Measurements from ENCODE around the gene YBX2. TPM values are rescaled to one million over a fixed set of nuclear protein-coding genes. Genes with fewer than 3 reads are reported as not detected.
A peak's percentile ranks its signal among the peaks of the same experiment; 100 is the strongest.

Gene YBX2
- total RNA-seq, 1 donor from 2014 or later = 0.57 TPM

DNA sequence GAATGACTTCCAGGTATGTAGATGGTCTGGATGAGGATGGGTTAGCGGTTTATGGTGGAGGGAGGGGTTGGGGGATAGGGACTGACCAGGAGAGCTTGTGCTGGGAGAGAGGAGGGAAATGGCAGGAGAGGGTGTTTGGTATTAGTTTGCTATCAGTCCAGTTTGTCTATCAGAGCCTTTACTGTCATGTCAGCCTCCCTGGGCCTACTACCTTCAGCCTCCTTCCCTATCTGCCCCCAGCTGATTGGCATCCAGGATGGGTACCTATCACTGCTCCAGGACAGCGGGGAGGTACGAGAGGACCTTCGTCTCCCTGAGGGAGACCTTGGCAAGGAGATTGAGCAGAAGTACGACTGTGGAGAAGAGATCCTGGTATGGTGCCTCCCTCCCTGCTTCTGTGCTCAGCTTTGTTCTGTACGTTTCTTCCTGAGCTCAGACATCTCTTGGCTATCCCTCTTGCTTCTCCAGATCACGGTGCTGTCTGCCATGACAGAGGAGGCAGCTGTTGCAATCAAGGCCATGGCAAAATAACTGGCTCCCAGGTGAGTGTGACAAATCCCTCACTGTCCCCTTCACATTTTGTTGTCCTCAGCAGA lies 16.8 kb upstream of the YBX2 start:
- Mint-ChIP-seq H3K27me3 (ENCODE audit: low read depth) (no peaks in the 10 kb centered on the region), H3K4me1 (ENCODE audit: low read depth) (peaks cover 55% of the 10 kb centered on the region), H3K27ac (ENCODE audit: unreplicated experiment) (no peak overlapping the region), H3K9me3 (ENCODE audit: low read depth) (no peaks in the 10 kb centered on the region), H3K36me3 (ENCODE audit: low read depth) (peaks cover 37% of the 10 kb centered on the region), H3K4me3 (ENCODE audit: unreplicated experiment) (no peak overlapping the region)
- TF ChIP-seq CTCF (IDR thresholded peaks at IDR 0.05) = no peak
- DNase-seq (ENCODE audit: low spot score) = no peak

GRCh38 chr17:7309628-7310027 lies 15.2 kb upstream of the YBX2 start:
- no peaks in the 10 kb centered on the region for H3K9me3 Mint-ChIP-seq (ENCODE audit: low read depth)
- no peak for DNase-seq (ENCODE audit: low spot score)
- no peaks in the 10 kb centered on the region for H3K27me3 Mint-ChIP-seq (ENCODE audit: low read depth)
- no peak for TF ChIP-seq CTCF (IDR thresholded peaks at IDR 0.05)
- H3K4me1 Mint-ChIP-seq (ENCODE audit: low read depth) = peaks cover 51% of the 10 kb centered on the region
- H3K4me3 Mint-ChIP-seq (ENCODE audit: unreplicated experiment) = peak overlapping the region; percentile 85
- peak overlapping the region; percentile 92 for H3K27ac Mint-ChIP-seq (ENCODE audit: unreplicated experiment)
- peaks cover 37% of the 10 kb centered on the region for H3K36me3 Mint-ChIP-seq (ENCODE audit: low read depth)

GRCh38 chr17:7308625-7309433 lies 14.4 kb upstream of the YBX2 start:
- no peak for DNase-seq (ENCODE audit: low spot score)
- peaks cover 35% of the 10 kb centered on the region for H3K36me3 Mint-ChIP-seq (ENCODE audit: low read depth)
- no peak for TF ChIP-seq CTCF (IDR thresholded peaks at IDR 0.05)
- H3K4me3 Mint-ChIP-seq (ENCODE audit: unreplicated experiment) = peak overlapping the region; percentile 85
- H3K27ac Mint-ChIP-seq (ENCODE audit: unreplicated experiment) = peak overlapping the region; percentile 92
- H3K27me3 Mint-ChIP-seq (ENCODE audit: low read depth) = no peaks in the 10 kb centered on the region
- H3K9me3 Mint-ChIP-seq (ENCODE audit: low read depth) = no peaks in the 10 kb centered on the region
- peaks cover 43% of the 10 kb centered on the region for H3K4me1 Mint-ChIP-seq (ENCODE audit: low read depth)

DNA sequence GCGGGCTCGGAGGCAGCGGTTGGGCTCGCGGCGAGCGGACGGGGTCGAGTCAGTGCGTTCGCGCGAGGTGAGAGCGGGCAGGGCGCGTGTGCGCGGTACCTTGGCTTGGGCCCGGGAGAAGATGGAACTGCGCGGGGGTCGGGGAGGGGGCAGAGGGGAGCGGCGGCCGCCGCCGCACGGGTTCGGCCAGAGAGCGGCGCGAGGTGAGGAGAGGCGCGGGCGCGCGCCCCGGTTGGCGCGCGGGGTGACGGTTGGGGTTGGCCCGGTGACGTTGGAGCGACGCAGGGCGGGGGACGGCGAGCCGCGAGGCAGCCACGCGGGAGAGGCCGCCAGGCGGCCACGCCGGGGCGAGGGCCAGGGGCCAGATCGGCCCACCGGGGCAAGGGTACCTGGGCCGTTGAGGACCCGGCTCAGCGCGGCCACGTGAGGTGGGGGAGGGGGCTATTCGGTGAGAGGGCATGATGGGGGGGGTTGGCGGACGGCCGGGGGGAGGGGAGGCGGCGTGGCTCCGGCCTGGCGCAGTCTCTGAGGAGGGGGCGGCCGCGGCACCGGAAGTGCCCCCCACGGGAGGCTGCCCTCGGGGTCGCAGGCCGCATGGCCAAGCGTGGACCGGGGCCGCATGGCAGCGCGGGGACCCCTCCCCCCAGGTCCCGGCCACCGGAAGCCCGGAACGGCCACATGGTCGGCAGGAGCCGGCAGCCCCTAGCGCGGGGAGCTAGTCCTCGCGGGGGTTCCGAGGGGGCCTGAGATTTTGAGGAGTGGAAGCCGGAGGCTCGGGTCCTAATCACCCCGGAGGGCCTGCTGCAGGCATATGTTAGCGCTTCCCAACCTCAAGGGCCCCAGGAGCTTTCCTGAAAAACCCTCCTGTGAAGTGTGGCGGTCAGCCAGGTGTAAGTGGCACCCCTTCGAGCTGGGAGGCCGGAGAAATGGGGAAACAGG lies 13.5 kb upstream of the YBX2 start:
- peak; percentile 36 for TF ChIP-seq CTCF (IDR thresholded peaks at IDR 0.05)
- no peak for DNase-seq (ENCODE audit: low spot score)
- H3K27me3 Mint-ChIP-seq (ENCODE audit: low read depth) = no peaks in the 10 kb centered on the region
- peaks cover 34% of the 10 kb centered on the region for H3K4me1 Mint-ChIP-seq (ENCODE audit: low read depth)
- no peaks in the 10 kb centered on the region for H3K9me3 Mint-ChIP-seq (ENCODE audit: low read depth)
- peak overlapping the region; percentile 95 for H3K27ac Mint-ChIP-seq (ENCODE audit: unreplicated experiment)
- peak overlapping the region; percentile 85 for H3K4me3 Mint-ChIP-seq (ENCODE audit: unreplicated experiment)
- H3K36me3 Mint-ChIP-seq (ENCODE audit: low read depth) = peaks cover 30% of the 10 kb centered on the region
